ENCODE results near the gene WFIKKN1. TPM values are rescaled to one million over a fixed set of nuclear protein-coding genes. Genes with fewer than 3 reads are reported as not detected.

WFIKKN1 gene
- total RNA-seq, 1 experiment from 2014 or later: 12.3 TPM

- TF ChIP-seq E2F5 (CRISPR knock-in tag; IDR thresholded peaks at IDR 0.05): peak; percentile 91; the same call in 1 of the 2 replicates
- no peak for TF ChIP-seq ZNF396 (CRISPR knock-in tag; IDR thresholded peaks at IDR 0.05; ENCODE audit: borderline replicate concordance)
- peak; percentile 99 for TF ChIP-seq USF2 (CRISPR knock-in tag; IDR thresholded peaks at IDR 0.05)
- no peak for TF ChIP-seq JAZF1 (CRISPR knock-in tag; IDR thresholded peaks at IDR 0.05)
- TF ChIP-seq JUN (CRISPR knock-in tag; IDR thresholded peaks at IDR 0.05): peak; percentile 79; the same call in 1 of the 2 replicates
- no peak for TF ChIP-seq SOX15 (CRISPR knock-in tag; IDR thresholded peaks at IDR 0.05)
- TF ChIP-seq ZNF281 (CRISPR knock-in tag; IDR thresholded peaks at IDR 0.05): no peak
- peak; percentile 94 for TF ChIP-seq NR3C1 (CRISPR knock-in tag; conservative IDR thresholded peaks at IDR 0.05; ENCODE audit: low read depth)
- TF ChIP-seq OVOL2 (CRISPR knock-in tag; IDR thresholded peaks at IDR 0.05; ENCODE audit: borderline replicate concordance): no peak
- TF ChIP-seq NFATC4 (CRISPR knock-in tag; IDR thresholded peaks at IDR 0.05): peak; percentile 86; the same call in 1 of the 2 replicates
- TF ChIP-seq ESRRA (CRISPR knock-in tag; IDR thresholded peaks at IDR 0.05; ENCODE audit: borderline replicate concordance): peak; percentile 13; the same call in 1 of the 2 replicates
- TF ChIP-seq ARID4B (CRISPR knock-in tag; IDR thresholded peaks at IDR 0.05; ENCODE audit: borderline replicate concordance): peak; percentile 92
- TF ChIP-seq NFYB (CRISPR knock-in tag; conservative IDR thresholded peaks at IDR 0.05; ENCODE audit: low read depth): no peak
- TF ChIP-seq ZNF416 (CRISPR knock-in tag; IDR thresholded peaks at IDR 0.05): peak; percentile 44; the same call in 1 of the 2 replicates
- no peak for TF ChIP-seq RORB (CRISPR knock-in tag; IDR thresholded peaks at IDR 0.05)
- TF ChIP-seq FOXP1 (CRISPR knock-in tag; IDR thresholded peaks at IDR 0.05; ENCODE audit: borderline replicate concordance): peak; percentile 69
- TF ChIP-seq ZNF425 (CRISPR knock-in tag; conservative IDR thresholded peaks at IDR 0.05): no peak
- no peak; the same call in 1 of the 2 replicates for TF ChIP-seq FOXP4 (CRISPR knock-in tag; IDR thresholded peaks at IDR 0.05)
- TF ChIP-seq CDX4 (CRISPR knock-in tag; IDR thresholded peaks at IDR 0.05; ENCODE audit: borderline replicate concordance): no peak
- peak; percentile 85 for TF ChIP-seq TP53 (CRISPR knock-in tag; IDR thresholded peaks at IDR 0.05)
- peak; percentile 72 for TF ChIP-seq SP1 (CRISPR knock-in tag; conservative IDR thresholded peaks at IDR 0.05)
- TF ChIP-seq USF1 (CRISPR knock-in tag; IDR thresholded peaks at IDR 0.05): peak; percentile 98
- TF ChIP-seq ZNF317 (CRISPR knock-in tag; IDR thresholded peaks at IDR 0.05; ENCODE audit: borderline replicate concordance, low read depth): no peak
- TF ChIP-seq GTF2I (CRISPR knock-in tag; conservative IDR thresholded peaks at IDR 0.05): no peak
Measured at GRCh38 chr16:648781-649589, 18.2 kb downstream of the WFIKKN1 start, which contains the start of gene WDR90 (continued).
